HepG2 (cell line): ENCODE data around the gene MFF. TPM values are rescaled to one million over a fixed set of nuclear protein-coding genes. Genes with fewer than 3 reads are reported as not detected.

Experiments
- ATAC-seq: fragments of 200-7000 bp; cut with Tn5 transposase; 3 replicates; pipeline ENCODE4 v1.9.1; 2020; ENCODE audit warnings: mild to moderate bottlenecking, moderate library complexity
- BruUV-seq: library from RNA; stranded (reverse); fragments of 400-500 nt; replicated peaks from 2 replicates; lab custom pipeline; 2021; lab: Mats Ljungman, UMichigan
- CTCF ChIA-PET: fragments of 300-600 bp; formaldehyde crosslinking; extraction: SDS; loops from one replicate; lab custom pipeline; 2021; ENCODE audit warnings: low total read pairs, inconsistent platforms, low intra/inter-chr PET ratio; lab: Yijun Ruan, JAX
- POLR2A ChIA-PET: fragments of 350-600 bp; sonication (Branson Sonifier 250); formaldehyde crosslinking; loops from one replicate; lab custom pipeline; 2020; ENCODE audit warnings: antibody characterized with exemption, inconsistent platforms; lab: Yijun Ruan, JAX
- DNase-seq: peaks from one replicate; pipeline ENCODE4 v3.0.0-alpha.2; 2015; ENCODE audit warnings: low spot score
- FAIRE-seq: peaks from 3 replicates; lab custom pipeline; 2011; peaks lifted over from hg19 to GRCh38; lab: Jason Lieb, UNC
- H2AFZ ChIP-seq: one replicate; pipeline ENCODE4 v1.6.1; 2011; ENCODE audit warnings: low read length, inconsistent platforms
- H3K27ac ChIP-seq: fragments of 300-600 bp; 3 replicates; pipeline ENCODE4 v1.8.0; 2011; ENCODE audit warnings: mixed run types, mild to moderate bottlenecking, mixed read lengths, low read length, inconsistent platforms; ENCODE audit not compliant: insufficient read depth; ENCODE audit errors: extremely low read length
- H3K27me3 ChIP-seq, 2 experiments: fragments of 200-600 bp in 1 of 2; 2 replicates in 1 of 2; 3 replicates in 1 of 2; pipeline versions ENCODE4 v1.6.0 to v1.8.0; 2011; ENCODE audit warnings: low read length in 2 of 2, mild to moderate bottlenecking in 2 of 2, moderate library complexity in 2 of 2, inconsistent platforms in 1 of 2; ENCODE audit not compliant: insufficient read depth in 2 of 2, control insufficient read depth in 1 of 2
- H3K36me3 ChIP-seq, 2 experiments: fragments of 200-600 bp in 1 of 2; replicated peaks in 1 of 2; 2 replicates in 1 of 2; 3 replicates in 1 of 2; pipeline versions ENCODE4 v1.5.1 to v1.8.0; 2011; ENCODE audit warnings: low read length in 2 of 2, inconsistent platforms in 1 of 2; ENCODE audit not compliant: insufficient read depth in 2 of 2, control insufficient read depth in 1 of 2
- H3K4me1 ChIP-seq: 2 replicates; pipeline ENCODE4 v1.5.1; 2012; ENCODE audit warnings: low read length, inconsistent platforms; ENCODE audit not compliant: insufficient read depth
- H3K4me2 ChIP-seq: 2 replicates; pipeline ENCODE4 v1.6.0; 2011; ENCODE audit warnings: low read depth, low read length, inconsistent platforms
- H3K4me3 ChIP-seq, 3 experiments: fragments of 200-600 bp in 1 of 3; sonication (generic), shearing (Covaris generic) in 1 of 3; replicated peaks in 1 of 3; 2 replicates each; pipeline ENCODE4 v1.5.1; 2011 to 2016; ENCODE audit warnings: low read length in 3 of 3, inconsistent platforms in 2 of 3, low read depth in 2 of 3, mild to moderate bottlenecking in 2 of 3, control low read depth in 1 of 3, mixed read lengths in 1 of 3; ENCODE audit not compliant: insufficient read depth in 1 of 3
- H3K79me2 ChIP-seq: one replicate; pipeline ENCODE4 v1.6.1; 2011; ENCODE audit warnings: low read length, inconsistent platforms; ENCODE audit not compliant: insufficient read depth
- H3K9ac ChIP-seq: 2 replicates; pipeline ENCODE4 v1.6.0; 2011; ENCODE audit warnings: mild to moderate bottlenecking, low read depth, low read length, inconsistent platforms; ENCODE audit not compliant: insufficient read depth
- H3K9me3 ChIP-seq: 2 replicates; pipeline ENCODE4 v1.5.1; 2012; ENCODE audit warnings: mild to moderate bottlenecking, low read length
- H4K20me1 ChIP-seq: 2 replicates; pipeline ENCODE4 v1.6.0; 2011; ENCODE audit warnings: inconsistent platforms, mild to moderate bottlenecking, low read length, moderate library complexity; ENCODE audit not compliant: insufficient read depth
- ATRX ChIP-seq: sonication (generic); formaldehyde crosslinking; IDR thresholded peaks from 2 replicates; pipeline ENCODE4 v1.4.0; 2020; ENCODE audit warnings: missing genetic modification reagents, borderline replicate concordance
- CENPT ChIP-seq: sonication (generic); formaldehyde crosslinking; IDR thresholded peaks from 2 replicates; pipeline ENCODE4 v1.8.0; 2022; ENCODE audit warnings: low read depth, mild to moderate bottlenecking, moderate library complexity, missing genetic modification reagents
- ESRRA ChIP-seq: sonication (generic); formaldehyde crosslinking; IDR thresholded peaks from 2 replicates; pipeline ENCODE4 v1.5.1; 2020; ENCODE audit warnings: mild to moderate bottlenecking, low read depth, missing genetic modification reagents
- KLF12 ChIP-seq: sonication (generic); formaldehyde crosslinking; IDR thresholded peaks from 2 replicates; pipeline ENCODE4 v1.4.0; 2020; ENCODE audit warnings: missing genetic modification reagents, borderline replicate concordance
- KMT2B ChIP-seq: IDR thresholded peaks from 2 replicates; pipeline ENCODE4 v1.6.1; 2016; ENCODE audit warnings: missing genetic modification reagents, missing compliant biosample characterization
- NPAS2 ChIP-seq: sonication (generic); formaldehyde crosslinking; IDR thresholded peaks from 2 replicates; pipeline ENCODE4 v1.8.0; 2022; ENCODE audit warnings: mild to moderate bottlenecking, missing genetic modification reagents, borderline replicate concordance
- SCMH1 ChIP-seq: sonication (generic); formaldehyde crosslinking; IDR thresholded peaks from 2 replicates; pipeline ENCODE4 v1.9.0; 2021; ENCODE audit warnings: missing genetic modification reagents, mild to moderate bottlenecking, borderline replicate concordance
- SNAPC2 ChIP-seq: sonication (generic); formaldehyde crosslinking; IDR thresholded peaks from 2 replicates; pipeline ENCODE4 v1.8.1; 2022; ENCODE audit warnings: mild to moderate bottlenecking, missing genetic modification reagents
- XRCC5 ChIP-seq: fragments of 200-400 bp; formaldehyde crosslinking; optimal IDR thresholded peaks from 2 replicates; pipeline ENCODE3; 2017; ENCODE audit warnings: mild to moderate bottlenecking, low read length
- ZNF251 ChIP-seq: sonication (generic); formaldehyde crosslinking; IDR thresholded peaks from 2 replicates; pipeline ENCODE4 v1.9.0; 2021; ENCODE audit warnings: mild to moderate bottlenecking, missing genetic modification reagents
- ZNF44 ChIP-seq: sonication (generic); formaldehyde crosslinking; IDR thresholded peaks from 2 replicates; pipeline ENCODE4 v1.5.1; 2020; ENCODE audit warnings: mild to moderate bottlenecking, missing genetic modification reagents
- ZNF589 ChIP-seq: sonication (generic); formaldehyde crosslinking; conservative IDR thresholded peaks from 2 replicates; pipeline ENCODE4 v1.8.0; 2022; ENCODE audit warnings: mild to moderate bottlenecking, moderate library complexity, missing genetic modification reagents
- ZNF792 ChIP-seq: IDR thresholded peaks from 2 replicates; pipeline ENCODE4 v1.6.1; 2016
- WGBS: methylation state at CpG from one replicate; pipeline ENCODE4 v1.1.6; 2017; ENCODE audit warnings: low lambda C conversion rate; 5-methylcytosine and 5-hydroxymethylcytosine counted together
- in situ Hi-C: cut with HindIII; loops from 2 replicates; pipeline ENCODE4 v1.10.0; 2017; ENCODE audit warnings: low pct_unique_long_range_greater_than_20kb; ENCODE audit not compliant: extremely low pct_ligation_motif_present
- intact Hi-C: fragments of 100-400 bp; cut with micrococcal nuclease; formaldehyde crosslinking; loops from one replicate; pipeline ENCODE4 v1.10.0; 2022; ENCODE audit not compliant: unreplicated experiment
- polyA plus RNA-seq, 8 experiments: library from polyadenylated mRNA; depleted of rRNA in 3 of 8; stranded (reverse) in 7 of 8; unstranded in 1 of 8; fragments of >200 nt; fragmentation: Illumina TruSeq in 4 of 8; extraction: Trizol in 4 of 8; gene quantifications; 2 replicates each; pipeline versions ENCODE4 v1.2.1 to v1.2.3, GENCODE V29; 2011 to 2016; ENCODE audit warnings: low read depth in 4 of 8, missing spikeins in 1 of 8, mixed read lengths in 1 of 8; ENCODE audit not compliant: insufficient read depth in 1 of 8
- total RNA-seq, 5 experiments: library from RNA; depleted of rRNA; stranded (reverse); fragments of >200 nt; fragmentation: Illumina TruSeq; extraction: Trizol; gene quantifications; 2 replicates each; pipeline ENCODE4 v1.2.3, GENCODE V29; 2016; ENCODE audit warnings: low read depth in 1 of 5
- TF ChIP-seq, protein P1 (sequence below): sonication (generic); formaldehyde crosslinking; conservative IDR thresholded peaks from 2 replicates; pipeline ENCODE4 v1.8.0; 2022; ENCODE audit warnings: low read depth, missing genetic modification reagents

MFF gene
- total and polyA plus RNA-seq, 2 of the 13 experiments (the other 11 are each of a cell fraction or from before 2014, with no cell fraction given), result 81.9 to 156 TPM

- CTCF ChIA-PET, result no interaction called here
- no peaks in the 10 kb centered on the region for H3K27me3 ChIP-seq
- DNase-seq (no peak), FAIRE-seq (no peak), ATAC-seq (no peak)
- no peak overlapping the region for H2AFZ ChIP-seq
- H3K36me3 ChIP-seq, result no peaks in the 10 kb centered on the region
- H3K4me3 ChIP-seq, result no peak overlapping the region
- POLR2A ChIA-PET, result no interaction called here
- H3K27ac ChIP-seq, result no peak overlapping the region
- no peaks in the 10 kb centered on the region for H4K20me1 ChIP-seq
- H3K4me2 ChIP-seq, result no peak overlapping the region
- no TSS peak for BruUV-seq
- intact Hi-C loops (no loop called here), in situ Hi-C loops (no loop called here)
- no peaks in the 10 kb centered on the region for H3K79me2 ChIP-seq
- WGBS, result 73% methylated on average over 6 of the region's 6 CpGs
- TF ChIP-seq ZNF589 (CRISPR knock-in tag) (no peak), ZNF792 (CRISPR knock-in tag) (no peak), ATRX (CRISPR knock-in tag) (no peak), SNAPC2 (CRISPR knock-in tag) (no peak), CENPT (no peak), ZNF251 (no peak)
- no peaks in the 10 kb centered on the region for H3K9me3 ChIP-seq
- H3K4me1 ChIP-seq, result no peaks in the 10 kb centered on the region
- no peak overlapping the region for H3K9ac ChIP-seq
These were observed 39.3 kb upstream of the MFF start for GRCh38 chr2:227285741-227286236.

GRCh38 chr2:227287771-227288170 lies 37.3 kb upstream of the MFF start:
- ATAC-seq (no peak), DNase-seq (no peak), FAIRE-seq (no peak)
- 85% methylated on average over 5 of the region's 5 CpGs for WGBS
- Histone ChIP-seq H3K27me3 (no peaks in the 10 kb centered on the region), H3K4me1 (no peaks in the 10 kb centered on the region), H2AFZ (no peak overlapping the region), H3K36me3 (no peaks in the 10 kb centered on the region), H3K79me2 (no peaks in the 10 kb centered on the region), H3K27ac (no peak overlapping the region), H3K9me3 (no peaks in the 10 kb centered on the region), H4K20me1 (no peaks in the 10 kb centered on the region), H3K9ac (no peak overlapping the region), H3K4me2 (no peak overlapping the region), H3K4me3 (no peak overlapping the region)
- intact Hi-C loops (no loop called here), in situ Hi-C loops (no loop called here)
- ChIA-PET CTCF (no interaction called here), POLR2A (no interaction called here)
- BruUV-seq, result no TSS peak
- no peak for TF ChIP-seq NPAS2 (CRISPR knock-in tag)
- no peak for TF ChIP-seq XRCC5
- TF ChIP-seq, protein P1, sequence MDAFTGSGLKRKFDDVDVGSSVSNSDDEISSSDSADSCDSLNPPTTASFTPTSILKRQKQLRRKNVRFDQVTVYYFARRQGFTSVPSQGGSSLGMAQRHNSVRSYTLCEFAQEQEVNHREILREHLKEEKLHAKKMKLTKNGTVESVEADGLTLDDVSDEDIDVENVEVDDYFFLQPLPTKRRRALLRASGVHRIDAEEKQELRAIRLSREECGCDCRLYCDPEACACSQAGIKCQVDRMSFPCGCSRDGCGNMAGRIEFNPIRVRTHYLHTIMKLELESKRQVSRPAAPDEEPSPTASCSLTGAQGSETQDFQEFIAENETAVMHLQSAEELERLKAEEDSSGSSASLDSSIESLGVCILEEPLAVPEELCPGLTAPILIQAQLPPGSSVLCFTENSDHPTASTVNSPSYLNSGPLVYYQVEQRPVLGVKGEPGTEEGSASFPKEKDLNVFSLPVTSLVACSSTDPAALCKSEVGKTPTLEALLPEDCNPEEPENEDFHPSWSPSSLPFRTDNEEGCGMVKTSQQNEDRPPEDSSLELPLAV (CRISPR knock-in tag), result no peak
- TF ChIP-seq ESRRA, result no peak
- no peak for TF ChIP-seq SCMH1 (CRISPR knock-in tag)
- no peak for TF ChIP-seq KMT2B (CRISPR knock-in tag)
- TF ChIP-seq KLF12 (CRISPR knock-in tag), result no peak
- TF ChIP-seq ZNF44 (CRISPR knock-in tag), result no peak
